ENCODE results near the gene EXD3. TPM values are rescaled to one million over a fixed set of nuclear protein-coding genes. Genes with fewer than 3 reads are reported as not detected.
A peak's percentile ranks its signal among the peaks of the same experiment; 100 is the strongest.

The EXD3 gene
- total RNA-seq, 1 donor from 2014 or later, result 8.4 TPM

- H3K9me3 ChIP-seq (ENCODE audit: control insufficient read depth in 3 of 3, low read length in 3 of 3), result no peaks in the 10 kb centered on the region
Measured at GRCh38 chr9:137431416-137431931, 8.5 kb upstream of the EXD3 start.

DNA sequence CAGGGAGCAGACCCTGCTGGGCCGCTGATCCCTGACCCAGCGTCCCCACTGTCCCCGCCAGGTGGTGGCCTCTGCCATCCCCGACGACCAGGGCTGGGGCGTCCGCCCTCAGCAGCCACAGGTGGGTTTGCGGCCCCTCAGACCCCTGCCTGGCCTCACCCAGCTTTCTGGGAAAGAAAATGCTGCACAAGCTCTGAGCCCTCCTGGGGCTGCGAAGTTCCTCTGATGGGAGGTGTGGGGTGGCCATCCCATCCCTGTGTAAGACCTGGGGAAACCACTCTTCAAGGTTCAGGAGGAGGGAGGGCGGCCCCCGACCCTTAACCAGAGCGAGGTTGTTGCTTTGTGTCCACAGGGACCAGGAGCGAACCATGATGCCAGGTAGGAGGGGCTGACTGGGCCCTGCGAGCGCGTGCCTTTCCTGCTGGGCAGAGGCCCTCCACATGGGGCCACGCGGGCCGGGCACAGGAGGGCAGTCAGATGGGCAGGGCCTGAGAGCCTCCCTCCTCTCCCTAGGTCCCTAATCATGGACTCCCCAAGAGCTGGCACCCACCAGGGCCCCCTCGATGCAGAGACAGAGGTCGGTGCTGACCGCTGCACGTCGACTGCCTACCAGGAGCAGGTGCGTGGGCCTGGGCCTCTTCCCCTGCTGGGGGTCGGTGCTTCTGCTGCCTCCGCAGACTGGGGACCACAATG lies 7.9 kb upstream of the EXD3 start:
- no peaks in the 10 kb centered on the region for H3K36me3 ChIP-seq (ENCODE audit: control insufficient read depth in 3 of 3, insufficient read depth in 3 of 3, low read length in 3 of 3)
- H3K9me3 ChIP-seq (ENCODE audit: control insufficient read depth in 3 of 3, low read length in 3 of 3), result no peaks in the 10 kb centered on the region
- H3K9ac ChIP-seq (ENCODE audit: low read depth in 1 of 3, low read length in 3 of 3), result no peak overlapping the region
- H3K27ac ChIP-seq (ENCODE audit: low read depth, low read length), result no peak overlapping the region
- peaks cover 0 to 11% (median 5%) of the 10 kb centered on the region in 3 donors for H3K4me1 ChIP-seq (ENCODE audit: control insufficient read depth in 3 of 3, insufficient read depth in 3 of 3, low read length in 3 of 3)
- no peak overlapping the region for H3K4me3 ChIP-seq (ENCODE audit: low read length in 3 of 3)
- H3K27me3 ChIP-seq (ENCODE audit: control insufficient read depth in 3 of 3, insufficient read depth in 3 of 3, low read length in 3 of 3), result peaks cover 0 to 13% (median 8%) of the 10 kb centered on the region in 3 donors

More at GRCh38 chr9:137431416-137431931, 8.5 kb upstream of the EXD3 start:
- peaks cover 0 to 16% (median 12%) of the 10 kb centered on the region in 3 donors for H3K27me3 ChIP-seq (ENCODE audit: control insufficient read depth in 3 of 3, insufficient read depth in 3 of 3, low read length in 3 of 3)
- H3K36me3 ChIP-seq (ENCODE audit: control insufficient read depth in 3 of 3, insufficient read depth in 3 of 3, low read length in 3 of 3), result no peaks in the 10 kb centered on the region
- no peak overlapping the region for H3K4me3 ChIP-seq (ENCODE audit: low read length in 3 of 3)
- H3K4me1 ChIP-seq (ENCODE audit: control insufficient read depth in 3 of 3, insufficient read depth in 3 of 3, low read length in 3 of 3), result peaks cover 0 to 17% (median 7%) of the 10 kb centered on the region in 3 donors
- H3K9ac ChIP-seq (ENCODE audit: low read depth in 1 of 3, low read length in 3 of 3), result no peak overlapping the region
- no peak overlapping the region for H3K27ac ChIP-seq (ENCODE audit: low read depth, low read length)

DNA sequence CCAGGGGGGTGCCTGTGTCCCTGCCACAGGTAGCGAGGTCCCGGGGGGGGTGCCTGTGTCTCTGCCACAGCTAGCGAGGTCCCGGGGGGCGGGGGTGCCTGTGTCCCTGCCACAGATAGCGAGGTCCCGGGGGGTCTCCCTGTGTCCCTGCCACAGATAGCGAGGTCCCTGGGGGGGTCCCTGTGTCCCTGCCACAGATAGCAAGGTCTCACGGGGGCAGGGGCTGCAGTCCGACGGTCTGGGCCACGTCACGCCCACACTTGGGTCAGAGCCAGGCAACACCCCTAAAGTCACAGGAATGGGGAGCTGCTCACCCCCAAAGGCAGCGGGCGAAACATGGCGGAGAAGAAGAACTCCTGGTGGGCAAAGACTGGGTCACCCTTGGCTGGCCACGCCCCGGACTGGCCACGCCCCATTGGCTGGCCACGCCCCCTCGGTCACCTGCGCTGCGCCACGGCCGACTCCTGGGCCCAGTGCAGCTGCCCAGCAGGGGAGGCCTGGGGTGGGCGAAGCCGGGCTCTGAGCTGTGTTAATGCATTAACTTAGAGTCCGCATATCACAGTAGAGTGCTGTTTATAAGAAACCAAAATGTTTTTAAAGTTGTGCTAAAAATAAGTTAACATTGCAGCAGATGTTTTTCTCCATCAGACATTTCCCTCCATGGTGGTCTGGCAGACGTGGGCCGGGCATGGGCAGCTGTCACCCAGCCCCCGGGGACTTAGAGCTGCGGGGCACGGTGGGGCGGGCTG lies 7.2 kb upstream of the EXD3 start:
- H3K4me3 ChIP-seq (ENCODE audit: low read length in 3 of 3), result no peak overlapping the region
- H3K27me3 ChIP-seq (ENCODE audit: control insufficient read depth in 3 of 3, insufficient read depth in 3 of 3, low read length in 3 of 3), result peaks cover 0 to 10% (median 8%) of the 10 kb centered on the region in 3 donors
- no peak overlapping the region for H3K27ac ChIP-seq (ENCODE audit: low read depth, low read length)

GRCh38 chr9:137429546-137429890 lies 6.6 kb upstream of the EXD3 start:
- Histone ChIP-seq H3K36me3 (ENCODE audit: control insufficient read depth in 3 of 3, insufficient read depth in 3 of 3, low read length in 3 of 3) (no peaks in the 10 kb centered on the region), H3K4me1 (ENCODE audit: control insufficient read depth in 3 of 3, insufficient read depth in 3 of 3, low read length in 3 of 3) (peaks cover 0 to 12% (median 7%) of the 10 kb centered on the region in 3 donors), H3K27ac (ENCODE audit: low read depth, low read length) (no peak overlapping the region), H3K9ac (ENCODE audit: low read depth in 1 of 3, low read length in 3 of 3) (no peak overlapping the region), H3K4me3 (ENCODE audit: low read length in 3 of 3) (no peak overlapping the region), H3K27me3 (ENCODE audit: control insufficient read depth in 3 of 3, insufficient read depth in 3 of 3, low read length in 3 of 3) (peaks cover 0 to 10% (median 8%) of the 10 kb centered on the region in 3 donors), H3K9me3 (ENCODE audit: control insufficient read depth in 3 of 3, low read length in 3 of 3) (no peaks in the 10 kb centered on the region)

More for the DNA sequence above, 7.2 kb upstream of the EXD3 start:
- Histone ChIP-seq H3K36me3 (ENCODE audit: control insufficient read depth in 3 of 3, insufficient read depth in 3 of 3, low read length in 3 of 3) (no peaks in the 10 kb centered on the region), H3K9ac (ENCODE audit: low read depth in 1 of 3, low read length in 3 of 3) (no peak overlapping the region), H3K9me3 (ENCODE audit: control insufficient read depth in 3 of 3, low read length in 3 of 3) (no peaks in the 10 kb centered on the region), H3K4me1 (ENCODE audit: control insufficient read depth in 3 of 3, insufficient read depth in 3 of 3, low read length in 3 of 3) (peaks cover 0 to 6% (median 3%) of the 10 kb centered on the region in 3 donors)

- H3K27me3 ChIP-seq (ENCODE audit: control insufficient read depth in 3 of 3, insufficient read depth in 3 of 3, low read length in 3 of 3), result peaks cover 0 to 10% (median 8%) of the 10 kb centered on the region in 3 donors
- peaks cover 2 to 17% (median 10%) of the 10 kb centered on the region in 3 donors for H3K4me1 ChIP-seq (ENCODE audit: control insufficient read depth in 3 of 3, insufficient read depth in 3 of 3, low read length in 3 of 3)
- no peak overlapping the region for H3K9ac ChIP-seq (ENCODE audit: low read depth in 1 of 3, low read length in 3 of 3)
Measured at GRCh38 chr9:137428841-137429545, 6.0 kb upstream of the EXD3 start.

GRCh38 chr9:137428311-137428630 lies 5.3 kb upstream of the EXD3 start:
- no peaks in the 10 kb centered on the region for H3K36me3 ChIP-seq (ENCODE audit: control insufficient read depth in 3 of 3, insufficient read depth in 3 of 3, low read length in 3 of 3)
- no peak overlapping the region for H3K27ac ChIP-seq (ENCODE audit: low read depth, low read length)
- no peak overlapping the region for H3K9ac ChIP-seq (ENCODE audit: low read depth in 1 of 3, low read length in 3 of 3)
- no peak overlapping the region for H3K4me3 ChIP-seq (ENCODE audit: low read length in 3 of 3)
- peaks cover 4 to 20% (median 12%) of the 10 kb centered on the region in 3 donors for H3K4me1 ChIP-seq (ENCODE audit: control insufficient read depth in 3 of 3, insufficient read depth in 3 of 3, low read length in 3 of 3)
- H3K9me3 ChIP-seq (ENCODE audit: control insufficient read depth in 3 of 3, low read length in 3 of 3), result no peaks in the 10 kb centered on the region
- peaks cover 0 to 10% (median 8%) of the 10 kb centered on the region in 3 donors for H3K27me3 ChIP-seq (ENCODE audit: control insufficient read depth in 3 of 3, insufficient read depth in 3 of 3, low read length in 3 of 3)

More at GRCh38 chr9:137428841-137429545, 6.0 kb upstream of the EXD3 start:
- Histone ChIP-seq H3K9me3 (ENCODE audit: control insufficient read depth in 3 of 3, low read length in 3 of 3) (no peaks in the 10 kb centered on the region), H3K4me3 (ENCODE audit: low read length in 3 of 3) (no peak overlapping the region), H3K36me3 (ENCODE audit: control insufficient read depth in 3 of 3, insufficient read depth in 3 of 3, low read length in 3 of 3) (no peaks in the 10 kb centered on the region), H3K27ac (ENCODE audit: low read depth, low read length) (no peak overlapping the region)

DNA sequence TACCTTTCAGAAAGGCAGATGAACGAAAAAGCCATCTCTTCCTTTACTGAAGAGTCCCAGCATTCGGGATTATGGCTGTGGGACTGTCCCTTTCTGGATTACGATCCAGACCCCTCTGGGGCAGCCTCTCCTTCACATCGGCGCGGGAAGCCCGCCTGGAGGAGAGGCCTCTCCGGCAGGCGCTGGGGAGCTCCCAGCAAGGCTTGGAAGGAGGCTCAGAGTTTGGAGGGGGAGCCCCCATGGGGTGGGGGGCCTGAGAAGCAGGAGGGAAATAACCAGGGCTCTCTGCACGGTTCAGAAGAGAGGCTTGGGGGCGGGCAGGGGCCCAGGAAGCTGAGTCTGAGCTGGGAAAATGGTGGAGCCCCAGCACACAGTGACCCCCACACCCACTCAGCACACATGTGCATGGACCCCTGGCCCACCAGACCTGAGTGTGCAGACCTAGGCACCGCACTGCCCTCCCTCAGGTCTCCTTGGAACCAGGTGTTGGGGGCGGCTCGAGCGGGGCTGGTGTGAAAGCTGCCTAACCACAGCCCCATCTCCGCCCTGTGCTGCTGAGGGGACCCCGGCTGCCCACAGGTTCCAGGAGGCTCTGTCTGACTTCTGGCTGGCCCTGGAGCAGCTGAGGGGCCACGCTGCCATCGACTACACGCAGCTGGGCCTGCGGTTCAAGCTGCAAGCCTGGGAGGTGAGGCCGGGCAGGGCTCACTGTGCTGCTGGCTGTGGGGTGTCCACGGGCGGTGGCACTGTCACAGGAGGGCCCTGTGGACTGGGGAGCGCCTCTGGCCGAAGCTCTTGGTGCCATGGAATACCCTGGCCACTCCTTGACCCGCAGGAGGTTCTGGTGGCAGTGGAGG lies 4.7 kb upstream of the EXD3 start:
- Histone ChIP-seq H3K4me3 (ENCODE audit: low read length in 3 of 3) (no peak overlapping the region), H3K27me3 (ENCODE audit: control insufficient read depth in 3 of 3, insufficient read depth in 3 of 3, low read length in 3 of 3) (peaks cover 0 to 10% (median 8%) of the 10 kb centered on the region in 3 donors), H3K4me1 (ENCODE audit: control insufficient read depth in 3 of 3, insufficient read depth in 3 of 3, low read length in 3 of 3) (peaks cover 4 to 20% (median 12%) of the 10 kb centered on the region in 3 donors), H3K36me3 (ENCODE audit: control insufficient read depth in 3 of 3, insufficient read depth in 3 of 3, low read length in 3 of 3) (no peaks in the 10 kb centered on the region), H3K9me3 (ENCODE audit: control insufficient read depth in 3 of 3, low read length in 3 of 3) (no peaks in the 10 kb centered on the region), H3K27ac (ENCODE audit: low read depth, low read length) (no peak overlapping the region), H3K9ac (ENCODE audit: low read depth in 1 of 3, low read length in 3 of 3) (no peak overlapping the region)

DNA sequence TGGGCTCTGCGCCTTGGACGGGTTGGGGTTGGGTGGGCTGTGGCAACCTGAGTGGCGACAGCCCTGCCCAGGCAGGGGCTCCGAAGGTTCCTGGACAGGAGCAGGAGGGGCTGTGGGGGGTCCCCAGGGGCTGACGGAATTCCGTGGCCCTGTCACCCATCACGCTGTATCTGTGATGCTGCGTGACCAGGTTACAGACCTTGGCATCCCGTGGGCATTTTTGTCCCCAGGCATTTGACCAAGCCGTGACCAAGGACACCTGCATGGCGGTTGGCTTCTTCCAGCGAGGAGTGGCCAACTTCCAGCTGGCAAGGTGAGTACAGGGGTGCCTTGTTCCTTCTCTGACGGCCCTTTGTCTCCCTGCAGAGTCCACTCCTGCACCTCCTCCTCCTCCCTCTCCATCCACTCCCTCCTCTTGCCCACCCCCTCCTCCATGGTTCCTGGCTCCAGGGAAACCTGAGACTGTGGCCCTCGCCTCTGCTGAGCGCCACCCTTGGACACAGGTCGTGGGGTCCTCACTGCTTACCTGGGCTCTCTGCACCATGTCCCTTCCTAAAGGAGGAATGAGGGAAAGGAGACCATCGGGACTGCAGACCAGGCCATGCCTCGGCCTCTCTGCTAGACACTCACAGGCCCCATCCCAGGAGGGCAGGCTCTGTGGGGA lies 3.2 kb upstream of the EXD3 start:
- Histone ChIP-seq H3K4me1 (ENCODE audit: control insufficient read depth in 3 of 3, insufficient read depth in 3 of 3, low read length in 3 of 3) (peaks cover 13 to 30% (median 20%) of the 10 kb centered on the region in 3 donors), H3K27me3 (ENCODE audit: control insufficient read depth in 3 of 3, insufficient read depth in 3 of 3, low read length in 3 of 3) (peaks cover 0 to 10% (median 6%) of the 10 kb centered on the region in 3 donors), H3K4me3 (ENCODE audit: low read length in 3 of 3) (no peak overlapping the region), H3K9ac (ENCODE audit: low read depth in 1 of 3, low read length in 3 of 3) (peak overlapping the region in 1 of 3 donors; percentile 25), H3K9me3 (ENCODE audit: control insufficient read depth in 3 of 3, low read length in 3 of 3) (no peaks in the 10 kb centered on the region), H3K27ac (ENCODE audit: low read depth, low read length) (no peak overlapping the region), H3K36me3 (ENCODE audit: control insufficient read depth in 3 of 3, insufficient read depth in 3 of 3, low read length in 3 of 3) (no peaks in the 10 kb centered on the region)

Measured in skeletal muscle tissue (tissue), 4 donors.